Mesenchymal stem cell (in vitro differentiated cells and primary cell): Measurements from ENCODE around the gene GATB.
A peak's percentile ranks its signal among the peaks of the same experiment; 100 is the strongest.
"Not testable (repeated sequence)": the region's sequence is repeated elsewhere in the genome, so short reads cannot be mapped to it uniquely, and the experiment has no call there.

Source experiments
- DNase-seq: peaks from one replicate; pipeline ENCODE4 v3.0.0-alpha.2; 2013
- H2AFZ ChIP-seq: one replicate; pipeline ENCODE4 v1.6.1; 2013; ENCODE audit warnings: low read depth, mild to moderate bottlenecking, control low read depth, inconsistent platforms, low read length, moderate library complexity
- H2AK5ac ChIP-seq: 2 replicates; pipeline ENCODE4 v1.6.1; 2013; ENCODE audit warnings: low read length, moderate library complexity, mild to moderate bottlenecking, inconsistent platforms; ENCODE audit not compliant: severe bottlenecking
- H2BK120ac ChIP-seq: one replicate; pipeline ENCODE4 v1.6.1; 2013; ENCODE audit warnings: low read depth, mild to moderate bottlenecking, inconsistent platforms, low read length, moderate library complexity
- H2BK12ac ChIP-seq, 2 experiments: one replicate each; pipeline ENCODE4 v1.6.1; 2013; ENCODE audit warnings: inconsistent platforms in 2 of 2, low read length in 2 of 2, mild to moderate bottlenecking in 2 of 2, moderate library complexity in 2 of 2, control low read depth in 1 of 2
- H2BK15ac ChIP-seq: one replicate; pipeline ENCODE4 v1.6.1; 2013; ENCODE audit warnings: mild to moderate bottlenecking, low read depth, inconsistent platforms; ENCODE audit not compliant: poor library complexity, severe bottlenecking
- H2BK5ac ChIP-seq: 2 replicates; pipeline ENCODE4 v1.6.1; 2013; ENCODE audit warnings: low read depth, mild to moderate bottlenecking, low read length, control low read depth, inconsistent platforms; ENCODE audit not compliant: poor library complexity, severe bottlenecking
- H3K14ac ChIP-seq, 2 experiments: one replicate each; pipeline ENCODE4 v1.6.1; 2013; ENCODE audit warnings: inconsistent platforms in 2 of 2, low read length in 2 of 2, control low read depth in 1 of 2, mild to moderate bottlenecking in 1 of 2, moderate library complexity in 1 of 2
- H3K18ac ChIP-seq, 2 experiments: one replicate each; pipeline ENCODE4 v1.6.1; 2013; ENCODE audit warnings: inconsistent platforms in 2 of 2, low read length in 2 of 2, control low read depth in 1 of 2, low read depth in 1 of 2, mild to moderate bottlenecking in 1 of 2
- H3K23ac ChIP-seq, 2 experiments: one replicate each; pipeline ENCODE4 v1.6.1; 2013; ENCODE audit warnings: inconsistent platforms in 2 of 2, low read length in 2 of 2, mild to moderate bottlenecking in 2 of 2, moderate library complexity in 2 of 2, control low read depth in 1 of 2
- H3K27ac ChIP-seq: 2 replicates; pipeline ENCODE4 v1.5.1; 2013; ENCODE audit warnings: mild to moderate bottlenecking, moderate library complexity, low read length, control low read depth, inconsistent platforms; ENCODE audit not compliant: poor library complexity, severe bottlenecking
- H3K27me3 ChIP-seq, 2 experiments: 2 replicates each; pipeline versions ENCODE4 v1.6.1 to v1.7.0; 2013; ENCODE audit warnings: low read length in 2 of 2, mild to moderate bottlenecking in 2 of 2, moderate library complexity in 2 of 2, control low read depth in 1 of 2, inconsistent platforms in 1 of 2; ENCODE audit not compliant: control insufficient read depth in 1 of 2, insufficient read depth in 1 of 2
- H3K36me3 ChIP-seq, 2 experiments: 2 replicates each; pipeline versions ENCODE4 v1.6.1 to v1.7.0; 2013; ENCODE audit warnings: low read length in 2 of 2, control low read depth in 1 of 2, inconsistent platforms in 1 of 2, low read depth in 1 of 2, mild to moderate bottlenecking in 1 of 2; ENCODE audit not compliant: insufficient read depth in 2 of 2, control insufficient read depth in 1 of 2
- H3K4ac ChIP-seq, 2 experiments: one replicate each; pipeline ENCODE4 v1.6.1; 2013; ENCODE audit warnings: inconsistent platforms in 2 of 2, low read length in 2 of 2, mild to moderate bottlenecking in 2 of 2, moderate library complexity in 2 of 2, control low read depth in 1 of 2, low read depth in 1 of 2
- H3K4me1 ChIP-seq: 2 replicates; pipeline ENCODE4 v1.6.1; 2013; ENCODE audit warnings: low read depth, low read length, control low read depth; ENCODE audit not compliant: control insufficient read depth, insufficient read depth
- H3K4me2 ChIP-seq: 2 replicates; pipeline ENCODE4 v1.6.1; 2013; ENCODE audit warnings: low read length, mild to moderate bottlenecking, inconsistent platforms; ENCODE audit not compliant: poor library complexity, severe bottlenecking
- H3K4me3 ChIP-seq, 2 experiments: 2 replicates each; pipeline versions ENCODE4 v1.5.1 to v1.7.0; 2013; ENCODE audit warnings: low read length in 2 of 2, mild to moderate bottlenecking in 2 of 2, control low read depth in 1 of 2, low read depth in 1 of 2; ENCODE audit not compliant: insufficient read depth in 1 of 2
- H3K79me1 ChIP-seq: replicated peaks from 2 replicates; pipeline ENCODE4 v1.6.1; 2013; ENCODE audit warnings: mild to moderate bottlenecking, control low read depth, low read length, inconsistent platforms; ENCODE audit not compliant: poor library complexity, severe bottlenecking
- H3K9ac ChIP-seq: 2 replicates; pipeline ENCODE4 v1.7.0; 2013; ENCODE audit warnings: mild to moderate bottlenecking, low read length, moderate library complexity
- H3K9me3 ChIP-seq: 2 replicates; pipeline ENCODE4 v1.7.0; 2013; ENCODE audit warnings: mild to moderate bottlenecking, low read length; ENCODE audit not compliant: control insufficient read depth
- H4K8ac ChIP-seq: one replicate; pipeline ENCODE4 v1.6.1; 2013; ENCODE audit warnings: inconsistent platforms, mild to moderate bottlenecking, low read length, moderate library complexity
- H4K91ac ChIP-seq: one replicate; pipeline ENCODE4 v1.6.1; 2013; ENCODE audit warnings: mild to moderate bottlenecking, low read length, inconsistent platforms
- WGBS: methylation state at CpG from one replicate; pipeline ENCODE4 v1.1.7; 2013; ENCODE audit warnings: mixed read lengths; 5-methylcytosine and 5-hydroxymethylcytosine counted together

GATB gene

DNA sequence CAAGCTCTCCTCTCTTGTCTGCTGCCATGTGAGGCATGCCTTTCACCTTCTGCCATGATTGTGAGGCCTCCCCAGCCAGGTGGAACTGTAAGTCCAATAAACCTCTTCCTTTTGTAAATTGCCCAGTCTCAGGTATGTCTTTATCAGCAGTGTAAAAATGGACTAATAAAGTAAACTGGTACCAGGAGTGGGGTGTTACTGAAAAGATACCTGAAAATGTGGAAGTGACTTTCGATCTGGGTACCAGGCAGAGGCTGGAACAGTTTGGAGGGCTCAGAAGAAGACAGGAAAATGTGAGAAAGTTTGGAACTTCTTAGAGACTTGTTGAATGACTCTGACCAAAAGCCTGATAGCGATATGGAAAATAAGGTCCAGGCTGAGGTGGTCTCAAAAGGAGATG, 24.0 kb downstream of the GATB start:
- Histone ChIP-seq H3K36me3 (peaks cover 7 to 19% of the 10 kb centered on the region in 2 experiments), H3K9me3 (peaks cover 30% of the 10 kb centered on the region), H3K79me1 (peaks cover 17% of the 10 kb centered on the region)
- H3K9ac ChIP-seq, H2BK5ac ChIP-seq, H2AFZ ChIP-seq, H3K4ac ChIP-seq, H3K4me2 ChIP-seq, H3K4me3 ChIP-seq, DNase-seq, H3K23ac ChIP-seq, H3K27ac ChIP-seq, H3K27me3 ChIP-seq, H2BK12ac ChIP-seq, H2AK5ac ChIP-seq, H4K8ac ChIP-seq, H3K18ac ChIP-seq, H2BK120ac ChIP-seq, H4K91ac ChIP-seq, H2BK15ac ChIP-seq, H3K4me1 ChIP-seq, H3K14ac ChIP-seq: not testable (repeated sequence)
- 95% methylated on average over 2 of the region's 2 CpGs for WGBS

DNA sequence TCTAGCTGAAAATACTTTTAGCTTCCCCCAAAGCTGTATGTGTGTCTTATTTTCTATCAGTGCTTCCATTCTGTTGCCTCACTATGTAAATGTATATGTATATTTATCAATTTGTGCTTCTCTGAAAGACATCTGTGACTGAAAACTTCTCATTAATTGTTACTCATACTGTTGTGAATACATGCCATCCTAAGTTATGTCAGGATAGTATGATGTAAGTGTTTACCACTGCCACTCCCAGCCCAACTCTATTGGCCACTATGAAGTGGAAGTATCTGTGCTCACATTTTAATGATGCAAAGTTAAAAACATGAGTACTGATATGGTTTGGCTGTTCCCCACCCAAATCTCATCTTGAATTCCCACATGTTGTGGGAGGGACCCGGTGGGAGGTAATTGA, 24.4 kb downstream of the GATB start:
- Histone ChIP-seq H4K8ac (no peak overlapping the region), H4K91ac (no peak overlapping the region), H3K27ac (no peak overlapping the region), H3K23ac (no peak overlapping the region), H3K9ac (no peak overlapping the region), H3K4ac (no peak overlapping the region), H3K4me3 (no peak overlapping the region), H2BK15ac (no peak overlapping the region), H2BK120ac (no peak overlapping the region), H3K27me3 (no peaks in the 10 kb centered on the region), H3K79me1 (peaks cover 14% of the 10 kb centered on the region), H3K36me3 (peaks cover 7 to 19% of the 10 kb centered on the region in 2 experiments), H2AFZ (no peak overlapping the region), H3K4me1 (no peaks in the 10 kb centered on the region), H3K9me3 (peaks cover 30% of the 10 kb centered on the region), H2AK5ac (no peak overlapping the region), H3K18ac (no peak overlapping the region), H2BK12ac (no peak overlapping the region), H2BK5ac (no peak overlapping the region), H3K4me2 (no peak overlapping the region), H3K14ac (no peak overlapping the region)
- DNase-seq, result no peak
- 100% methylated on average over 1 of the region's 1 CpG for WGBS

DNA sequence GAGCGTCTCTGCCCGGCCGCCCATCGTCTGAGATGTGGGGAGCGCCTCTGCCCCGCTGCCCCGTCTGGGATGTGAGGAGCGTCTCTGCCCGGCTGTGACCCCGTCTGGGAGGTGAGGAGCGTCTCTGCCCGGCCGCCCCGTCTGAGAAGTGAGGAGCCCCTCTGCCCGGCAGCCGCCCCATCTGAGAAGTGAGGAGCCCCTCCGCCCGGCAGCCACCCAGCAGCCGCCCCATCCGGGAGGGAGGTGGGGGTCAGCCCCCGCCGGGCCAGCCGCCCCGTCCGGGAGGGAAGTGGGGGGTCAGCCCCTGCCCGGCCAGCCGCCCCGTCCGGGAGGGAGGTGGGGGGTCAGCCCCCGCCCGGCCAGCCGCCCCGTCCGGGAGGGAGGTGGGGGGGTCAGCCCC, 29.1 kb downstream of the GATB start:
- not testable (repeated sequence) for H2BK12ac ChIP-seq, H2AFZ ChIP-seq, H4K91ac ChIP-seq, H3K9ac ChIP-seq, H3K23ac ChIP-seq, H3K27me3 ChIP-seq, H3K4me2 ChIP-seq, H3K4me3 ChIP-seq, H3K27ac ChIP-seq, H3K4ac ChIP-seq, DNase-seq, H2BK120ac ChIP-seq, H3K18ac ChIP-seq, H3K9me3 ChIP-seq, H2BK15ac ChIP-seq, H2AK5ac ChIP-seq, H3K36me3 ChIP-seq, H3K79me1 ChIP-seq, H3K14ac ChIP-seq, H3K4me1 ChIP-seq, H2BK5ac ChIP-seq, H4K8ac ChIP-seq
- WGBS, result 93% methylated on average over 10 of the region's 34 CpGs

DNA sequence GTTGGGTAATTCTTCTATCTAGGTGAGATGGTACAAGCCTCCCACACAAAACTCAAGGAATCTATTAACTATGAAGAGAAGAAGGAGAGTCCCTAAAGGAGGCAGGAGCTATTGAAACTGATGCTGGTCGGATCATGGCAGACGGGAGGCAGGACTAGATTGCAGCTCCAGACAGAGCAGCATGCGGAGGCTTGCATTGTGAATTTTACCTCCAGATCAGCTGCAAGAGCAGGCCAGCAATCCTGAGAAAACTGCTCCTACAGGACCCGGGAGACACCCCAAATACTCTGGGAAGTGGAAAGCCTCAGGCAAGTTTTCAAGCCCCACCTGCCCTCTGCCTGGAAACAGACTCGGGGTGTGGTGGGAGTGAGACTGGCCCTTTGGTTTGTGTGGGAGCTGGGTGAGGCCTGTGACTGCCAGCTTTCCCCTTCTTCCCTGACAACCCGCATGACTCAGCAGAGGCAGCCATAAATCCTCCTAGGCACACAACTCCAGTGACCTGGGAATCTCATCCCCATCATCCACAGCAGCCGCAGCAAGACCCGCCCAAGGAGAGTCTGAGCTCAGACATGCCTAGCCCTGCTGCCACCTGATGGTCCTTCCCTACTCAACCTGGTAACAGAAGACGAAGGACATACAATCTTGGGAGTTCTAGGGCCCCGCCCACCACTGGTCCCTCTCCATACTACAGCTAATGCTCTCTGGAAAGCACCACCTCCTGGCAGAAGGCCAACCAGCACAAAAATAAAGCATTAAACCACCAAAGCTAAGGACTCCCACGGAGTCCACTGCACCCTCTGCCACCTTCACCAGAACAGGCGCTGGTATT, 30.9 kb downstream of the GATB start:
- Histone ChIP-seq H3K36me3 (peaks cover 0 to 3% of the 10 kb centered on the region in 2 experiments), H2BK5ac (no peak overlapping the region), H2BK15ac (no peak overlapping the region), H3K23ac (no peak overlapping the region), H3K79me1 (peaks cover 5% of the 10 kb centered on the region), H3K4me1 (peaks cover 1% of the 10 kb centered on the region), H3K27ac (no peak overlapping the region), H2AFZ (peak overlapping the region; percentile 64), H3K14ac (no peak overlapping the region), H3K4me2 (no peak overlapping the region), H4K8ac (no peak overlapping the region), H3K27me3 (no peaks in the 10 kb centered on the region), H4K91ac (no peak overlapping the region), H2BK12ac (no peak overlapping the region), H3K4ac (no peak overlapping the region), H3K9me3 (no peaks in the 10 kb centered on the region), H3K4me3 (no peak overlapping the region), H3K9ac (no peak overlapping the region), H2BK120ac (no peak overlapping the region), H2AK5ac (no peak overlapping the region), H3K18ac (no peak overlapping the region)
- DNase-seq, result peak; percentile 44
- WGBS, result 79% methylated on average over 12 of the region's 12 CpGs
